Placental epithelial cell (primary cell): Measurements from ENCODE around the gene MAPK1IP1L. TPM values are rescaled to one million over a fixed set of nuclear protein-coding genes. Genes with fewer than 3 reads are reported as not detected.

Experiments used
- total RNA-seq: library from RNA; depleted of rRNA; stranded (reverse); fragments of >200 nt; gene quantifications from 2 replicates; pipeline ENCODE4 v1.2.3, GENCODE V29; 2012

The MAPK1IP1L gene
- 29.1 and 78.1 TPM in 2 replicates for total RNA-seq

GRCh38 chr14:55051423-55052268 is at the start of gene MAPK1IP1L:
Gene MAPK1IP1L, plus strand, starts transcription at chr14:55051647. Its CDS starts 10,037 bp downstream, at chr14:55061684.

GRCh38 chr14:55026793-55027561 is 24.5 kb upstream of the MAPK1IP1L start, which contains the start of the genes SOCS4 and WDHD1:
Gene SOCS4, plus strand, starts transcription at chr14:55027236. Its CDS starts 15,806 bp downstream, at chr14:55043042.
Gene WDHD1, minus strand, starts transcription at chr14:55027099. Its CDS starts 312 bp downstream, at chr14:55026787.

Other genes starting within 250 kb of the MAPK1IP1L start
- gene GCH1, start 148.8 kb upstream of the MAPK1IP1L start, total RNA-seq: under 0.01 and 0.87 TPM in 2 replicates
- 4.9 and 7.1 TPM in 2 replicates for gene WDHD1, start 24.5 kb upstream of the MAPK1IP1L start, total RNA-seq
- 7.5 and 12.6 TPM in 2 replicates for gene SOCS4, start 24.4 kb upstream of the MAPK1IP1L start, total RNA-seq
- gene LGALS3, start 77.6 kb downstream of the MAPK1IP1L start, total RNA-seq: 237 and 781 TPM in 2 replicates
- gene DLGAP5, start 139.9 kb downstream of the MAPK1IP1L start, total RNA-seq: 3.5 and 11.1 TPM in 2 replicates
- 21.0 and 22.0 TPM in 2 replicates for gene FBXO34, start 219.8 kb downstream of the MAPK1IP1L start, total RNA-seq